Activated naive CD8-positive, alpha-beta T cell treated with anti-CD3 and anti-CD28 coated beads, Interleukin-2, amount 10 ng/mL, durations not matched to agents 7 days and 5 days (primary cell): ENCODE results near the gene NREP. TPM values are rescaled to one million over a fixed set of nuclear protein-coding genes. Genes with fewer than 3 reads are reported as not detected.

ENCODE experiments used
- ATAC-seq: fragments of 150-1000 bp; cut with Tn5 transposase; one replicate; pipeline ENCODE4 v1.10.0; 2021; ENCODE audit warnings: low read depth, moderate library complexity
- POLR2A ChIA-PET: fragments of 350-600 bp; sonication (Branson Sonifier 250); formaldehyde crosslinking; loops from one replicate; lab custom pipeline; 2021; ENCODE audit warnings: antibody characterized with exemption; lab: Charles Lee
- DNase-seq: peaks from one replicate; pipeline ENCODE4 v3.0.0; 2021
- H3K27ac Mint-ChIP-seq: one replicate; pipeline ENCODE4 v1.8.0; 2022; ENCODE audit warnings: mild to moderate bottlenecking, mixed read lengths
- H3K27me3 Mint-ChIP-seq: one replicate; pipeline ENCODE4 v1.8.0; 2022; ENCODE audit warnings: mild to moderate bottlenecking, moderate library complexity, mixed read lengths
- H3K36me3 Mint-ChIP-seq: one replicate; pipeline ENCODE4 v1.8.0; 2021; ENCODE audit warnings: mild to moderate bottlenecking, mixed read lengths
- H3K4me1 Mint-ChIP-seq: one replicate; pipeline ENCODE4 v1.8.0; 2021; ENCODE audit warnings: mixed read lengths
- H3K4me3 Mint-ChIP-seq: one replicate; pipeline ENCODE4 v1.8.0; 2022; ENCODE audit warnings: mild to moderate bottlenecking, moderate library complexity, mixed read lengths
- H3K9me3 Mint-ChIP-seq: one replicate; pipeline ENCODE4 v1.8.0; 2021; ENCODE audit warnings: mixed read lengths
- total RNA-seq, 2 experiments: library from RNA; stranded (reverse); gene quantifications; one replicate each; pipeline ENCODE4 v1.2.3, GENCODE V29; 2021

NREP gene
- total RNA-seq, 2 experiments from 2014 or later = 19.6 to 20.2 TPM

DNA sequence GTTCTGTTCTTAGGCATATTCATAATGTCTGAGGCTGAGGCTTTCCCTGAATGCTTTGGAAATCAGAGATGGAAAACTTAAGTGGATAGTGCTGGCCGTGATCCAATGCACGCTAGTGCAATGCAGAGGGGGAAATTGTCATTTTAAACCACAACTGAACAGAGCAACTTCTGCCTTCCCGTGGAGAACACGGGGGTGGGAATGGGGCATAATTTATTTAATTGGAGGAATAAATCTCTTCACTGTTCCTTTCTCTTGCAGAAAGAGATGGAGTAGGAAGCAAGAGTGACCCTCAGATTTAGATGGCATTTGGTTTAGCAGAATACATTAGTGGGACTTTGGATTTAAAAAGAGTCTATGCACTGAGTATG, 22.9 kb upstream of the NREP start:
- Mint-ChIP-seq H3K27ac (no peak overlapping the region), H3K4me3 (no peak overlapping the region), H3K9me3 (no peaks in the 10 kb centered on the region), H3K4me1 (no peaks in the 10 kb centered on the region), H3K36me3 (no peaks in the 10 kb centered on the region), H3K27me3 (peaks cover 14% of the 10 kb centered on the region)
- POLR2A ChIA-PET = no interaction called here
- DNase-seq (no peak), ATAC-seq (no peak)

DNA sequence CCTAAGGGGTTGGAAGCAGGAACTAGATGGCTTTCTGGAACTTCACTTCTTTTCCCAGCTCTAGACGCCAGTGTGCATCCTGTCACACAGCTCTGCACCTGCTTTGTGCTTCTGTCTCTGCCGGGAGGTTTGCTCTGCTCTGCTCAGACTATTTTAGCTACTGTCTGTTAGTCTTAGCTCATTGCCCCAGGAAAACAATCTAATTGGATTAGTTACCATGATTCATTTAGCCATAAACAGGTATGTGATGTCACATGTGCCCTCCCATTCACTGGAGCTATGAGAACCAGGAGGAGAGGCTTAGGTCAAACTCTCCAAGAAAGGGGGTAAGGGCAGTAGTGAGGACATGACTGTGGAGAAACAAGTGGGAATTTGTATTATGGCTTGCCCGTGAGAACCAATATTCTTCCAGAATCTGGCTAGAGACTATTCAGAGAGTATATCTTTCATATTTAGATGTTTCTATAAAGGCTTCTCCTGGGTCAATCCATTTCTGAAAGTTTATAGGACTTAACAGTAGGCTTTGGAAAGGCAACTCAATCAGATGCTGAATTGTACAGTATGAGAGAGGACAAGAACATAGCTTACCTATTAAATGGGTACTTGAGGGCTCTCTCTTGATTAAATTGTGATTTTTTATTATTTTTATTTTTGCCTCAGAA, 22.4 kb upstream of the NREP start:
- Mint-ChIP-seq H3K27ac (no peak overlapping the region), H3K4me1 (peaks cover 3% of the 10 kb centered on the region), H3K4me3 (no peak overlapping the region), H3K27me3 (peaks cover 16% of the 10 kb centered on the region), H3K36me3 (no peaks in the 10 kb centered on the region), H3K9me3 (no peaks in the 10 kb centered on the region)
- ATAC-seq (no peak), DNase-seq (no peak)
- POLR2A ChIA-PET = no interaction called here

DNA sequence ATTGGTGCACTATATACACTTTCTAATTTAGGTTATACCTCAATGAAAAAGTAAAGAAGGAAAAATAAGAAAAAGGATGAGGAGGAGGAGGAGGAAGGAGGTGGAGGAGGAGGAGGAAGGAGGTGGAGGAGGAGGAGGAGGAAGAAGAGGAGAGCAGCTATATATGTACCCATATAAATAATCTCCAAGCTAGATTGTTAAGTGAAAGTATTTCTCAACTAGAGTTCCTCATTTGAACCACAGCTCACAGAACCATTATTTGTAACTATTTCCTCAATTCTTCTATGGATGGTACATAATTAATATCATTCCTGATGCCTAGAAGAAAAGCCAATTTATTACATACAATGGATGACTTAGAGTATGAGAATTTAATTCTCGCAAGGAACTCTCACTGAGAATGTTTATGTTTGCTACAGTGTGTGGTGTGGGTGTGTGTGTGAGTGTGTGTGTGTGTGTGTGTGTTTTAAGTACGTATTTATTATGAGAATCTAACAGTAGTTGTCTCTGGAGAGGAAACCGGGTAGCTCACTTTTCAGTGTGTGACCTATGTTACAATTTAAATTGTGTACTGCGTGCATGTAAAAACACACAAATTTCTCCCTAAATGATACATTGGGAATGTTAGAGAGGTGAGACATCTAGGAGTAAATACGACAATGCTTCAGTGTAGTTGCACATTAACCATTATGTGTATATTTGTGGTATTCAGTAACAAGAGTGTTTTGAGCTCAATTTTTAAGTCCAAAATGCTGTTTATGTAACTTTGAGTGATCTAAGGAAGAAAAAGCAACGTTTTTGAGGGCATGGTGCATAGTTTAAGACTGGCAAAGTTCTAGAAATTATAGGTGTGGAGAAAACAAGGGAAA, 20.2 kb upstream of the NREP start:
- Mint-ChIP-seq H3K27ac (no peak overlapping the region), H3K9me3 (no peaks in the 10 kb centered on the region), H3K4me1 (peaks cover 3% of the 10 kb centered on the region), H3K36me3 (no peaks in the 10 kb centered on the region), H3K27me3 (peaks cover 22% of the 10 kb centered on the region), H3K4me3 (no peak overlapping the region)
- DNase-seq (no peak), ATAC-seq (no peak)
- POLR2A ChIA-PET = no interaction called here

DNA sequence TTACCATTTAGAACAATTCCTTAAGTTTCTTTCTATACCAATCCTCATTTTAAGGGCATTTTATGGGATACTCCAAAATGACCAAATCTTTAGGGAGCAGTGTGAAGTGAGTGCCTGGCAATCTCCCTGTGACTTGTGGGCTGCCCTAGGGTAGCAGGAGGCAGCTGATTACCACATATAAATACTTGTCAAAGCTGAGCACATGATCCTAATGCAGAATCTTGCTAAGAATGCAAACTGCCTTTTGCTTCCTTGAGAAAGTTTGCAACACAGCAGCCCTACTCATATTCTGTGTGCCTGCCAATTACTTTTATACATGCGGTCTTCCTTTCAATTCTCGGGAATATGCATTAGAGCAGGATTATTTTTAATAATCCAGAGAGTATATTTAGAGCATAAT, 18.2 kb upstream of the NREP start:
- Mint-ChIP-seq H3K27ac (no peak overlapping the region), H3K9me3 (no peaks in the 10 kb centered on the region), H3K27me3 (peaks cover 22% of the 10 kb centered on the region), H3K36me3 (no peaks in the 10 kb centered on the region), H3K4me3 (no peak overlapping the region), H3K4me1 (peaks cover 3% of the 10 kb centered on the region)
- DNase-seq (no peak), ATAC-seq (no peak)
- POLR2A ChIA-PET = no interaction called here

DNA sequence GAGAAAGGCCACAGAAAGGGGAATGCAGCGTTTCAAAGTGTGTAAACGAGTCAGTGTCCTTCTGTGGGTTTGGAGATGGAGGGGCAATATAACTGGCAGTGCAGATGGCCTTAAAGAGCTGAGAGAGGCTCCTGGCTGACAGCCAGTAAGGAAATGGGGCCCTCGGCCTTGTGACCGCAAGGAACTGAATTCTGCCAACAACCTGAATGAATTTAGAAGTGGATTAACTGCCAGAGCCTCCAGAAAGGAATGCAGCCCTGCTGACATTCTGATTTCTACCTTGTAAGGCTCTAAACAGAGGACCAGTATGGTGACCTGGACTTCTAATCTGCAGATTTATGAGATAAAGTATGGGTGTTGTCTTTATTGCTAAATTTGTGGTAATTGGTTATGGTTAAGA, 17.5 kb upstream of the NREP start:
- ATAC-seq = no peak
- Mint-ChIP-seq H3K36me3 (no peaks in the 10 kb centered on the region), H3K27ac (no peak overlapping the region), H3K27me3 (peaks cover 15% of the 10 kb centered on the region), H3K4me1 (peaks cover 3% of the 10 kb centered on the region), H3K9me3 (no peaks in the 10 kb centered on the region), H3K4me3 (no peak overlapping the region)
- POLR2A ChIA-PET = no interaction called here
- no peak for DNase-seq

DNA sequence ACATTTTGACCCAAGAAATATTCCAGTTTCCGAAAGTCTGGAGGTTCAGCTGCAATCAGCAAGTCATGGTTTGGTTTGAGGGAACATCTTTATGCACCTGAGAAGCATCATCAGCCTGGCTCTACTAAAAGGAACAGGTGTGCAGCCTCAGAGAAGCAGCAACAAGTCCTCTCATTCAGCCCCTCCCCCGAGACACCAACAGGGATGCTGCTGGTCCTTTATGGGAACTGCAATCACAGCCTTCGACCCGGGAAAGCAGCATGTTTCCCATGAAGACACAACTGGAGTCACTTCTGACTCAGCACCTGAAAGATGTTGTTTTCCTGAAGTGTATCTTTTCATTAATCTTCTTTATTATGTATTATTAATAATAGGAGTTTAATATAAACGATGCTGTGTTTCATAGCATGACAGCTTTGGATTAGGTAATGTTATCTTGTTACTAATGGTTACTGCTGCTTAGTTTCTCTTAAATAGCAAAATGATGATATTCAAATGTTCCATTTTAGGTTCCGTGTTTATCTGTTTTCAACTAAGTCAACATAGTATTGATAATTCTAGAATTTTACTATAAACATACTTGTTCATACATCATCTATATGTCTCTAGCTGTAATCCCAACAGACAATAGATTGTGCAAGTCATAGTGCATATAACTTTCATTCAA, 15.6 kb upstream of the NREP start:
- Mint-ChIP-seq H3K27ac (no peak overlapping the region), H3K9me3 (no peaks in the 10 kb centered on the region), H3K36me3 (no peaks in the 10 kb centered on the region), H3K4me1 (peaks cover 3% of the 10 kb centered on the region), H3K27me3 (peaks cover 10% of the 10 kb centered on the region), H3K4me3 (no peak overlapping the region)
- POLR2A ChIA-PET = no interaction called here
- ATAC-seq = no peak
- DNase-seq = no peak

DNA sequence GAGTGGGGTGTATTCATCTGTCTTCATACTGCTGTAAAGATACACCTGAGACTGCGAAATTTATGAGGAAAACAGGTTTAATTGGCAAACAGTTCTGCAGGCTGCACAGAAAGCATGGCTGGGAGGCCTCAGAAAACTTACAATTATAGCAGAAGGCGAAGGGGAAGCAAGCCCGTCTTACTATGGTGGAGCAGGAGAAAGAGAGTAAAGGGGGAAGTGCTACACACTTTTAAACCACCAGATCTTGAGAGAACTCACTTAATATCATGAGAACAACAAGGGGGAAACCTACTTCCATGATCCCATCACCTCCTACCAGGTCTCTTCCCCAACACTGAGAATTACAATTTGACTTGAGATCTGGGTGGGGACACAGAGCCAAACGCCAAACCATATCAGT, 12.5 kb upstream of the NREP start:
- no peak for DNase-seq
- no peak for ATAC-seq
- POLR2A ChIA-PET = no interaction called here
- H3K27me3 Mint-ChIP-seq = peaks cover 17% of the 10 kb centered on the region
- H3K4me1 Mint-ChIP-seq = no peaks in the 10 kb centered on the region
- H3K4me3 Mint-ChIP-seq = no peak overlapping the region
- H3K27ac Mint-ChIP-seq = no peak overlapping the region
- no peaks in the 10 kb centered on the region for H3K9me3 Mint-ChIP-seq
- H3K36me3 Mint-ChIP-seq = no peaks in the 10 kb centered on the region

DNA sequence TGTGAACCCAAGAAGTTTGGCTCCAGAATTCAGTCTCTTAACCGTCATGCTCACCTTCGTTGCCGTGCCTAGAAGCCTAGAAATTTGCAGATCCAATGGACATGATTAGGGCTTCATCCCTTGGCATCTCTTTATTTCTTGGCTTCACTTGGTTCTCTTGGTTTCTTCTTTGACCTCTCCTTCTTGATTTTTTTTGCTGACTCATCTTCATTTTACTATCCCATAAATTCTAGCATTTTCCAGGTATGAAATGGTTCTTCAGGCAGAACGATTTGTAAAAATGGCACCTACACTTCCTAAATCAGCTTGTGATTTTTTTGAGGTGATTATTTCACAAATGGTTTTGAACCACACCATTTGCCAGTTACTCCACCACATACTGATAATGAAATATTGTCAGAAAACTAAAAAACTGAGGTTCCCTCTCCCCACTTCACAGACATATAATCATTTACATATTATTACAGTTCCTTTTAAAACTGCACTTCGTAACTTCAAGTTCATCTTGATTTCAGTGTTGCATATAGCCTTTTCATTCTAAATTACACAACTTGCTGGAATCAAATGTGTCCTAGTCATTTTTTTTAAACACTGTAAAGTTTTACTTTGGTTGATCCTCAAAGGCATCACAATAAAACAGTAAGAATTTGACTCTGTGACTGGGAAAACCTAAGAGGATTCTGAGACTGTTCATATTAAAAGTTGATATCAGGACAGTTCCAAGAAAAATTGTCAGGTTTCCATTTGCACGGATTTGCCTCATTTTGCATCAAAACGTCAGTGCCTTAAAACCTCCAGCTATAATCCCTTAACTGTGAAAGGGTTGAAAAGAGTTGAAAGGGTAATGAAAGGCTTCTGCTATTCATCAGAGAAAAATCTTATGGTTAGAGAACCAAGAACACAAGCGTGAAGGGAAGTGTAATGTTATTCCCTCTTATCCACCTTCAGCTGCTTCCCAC, 8.9 kb upstream of the NREP start:
- POLR2A ChIA-PET = no interaction called here
- H3K36me3 Mint-ChIP-seq = no peaks in the 10 kb centered on the region
- ATAC-seq = no peak

DNA sequence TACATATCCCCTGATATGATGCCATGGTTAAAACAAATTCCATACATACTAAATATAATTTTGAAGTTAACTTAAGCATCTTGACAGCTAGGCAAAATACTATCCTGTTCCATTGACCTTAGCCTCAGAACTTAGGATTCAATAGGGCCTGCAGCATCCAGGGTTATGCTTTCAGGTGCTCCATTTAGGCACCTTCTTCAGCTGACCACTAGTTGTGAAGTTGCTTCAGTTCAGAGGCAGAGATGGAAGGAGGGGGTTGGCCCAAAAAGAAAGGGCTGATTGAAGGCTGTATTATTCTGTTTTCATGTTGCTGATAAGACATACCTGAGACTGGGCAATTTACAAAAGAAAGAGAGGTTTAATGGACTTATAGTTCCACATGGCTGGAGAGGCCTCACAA, 7.0 kb upstream of the NREP start:
- no peak for ATAC-seq
- no peak overlapping the region for H3K27ac Mint-ChIP-seq
- H3K27me3 Mint-ChIP-seq = peaks cover 11% of the 10 kb centered on the region
- no peaks in the 10 kb centered on the region for H3K36me3 Mint-ChIP-seq
- no peaks in the 10 kb centered on the region for H3K4me1 Mint-ChIP-seq
- no peaks in the 10 kb centered on the region for H3K9me3 Mint-ChIP-seq
- POLR2A ChIA-PET = no interaction called here
- DNase-seq = no peak
- no peak overlapping the region for H3K4me3 Mint-ChIP-seq

More for the DNA sequence above, 8.9 kb upstream of the NREP start:
- H3K4me1 Mint-ChIP-seq = no peaks in the 10 kb centered on the region
- peaks cover 11% of the 10 kb centered on the region for H3K27me3 Mint-ChIP-seq
- H3K4me3 Mint-ChIP-seq = no peak overlapping the region
- DNase-seq = no peak
- no peak overlapping the region for H3K27ac Mint-ChIP-seq
- no peaks in the 10 kb centered on the region for H3K9me3 Mint-ChIP-seq

DNA sequence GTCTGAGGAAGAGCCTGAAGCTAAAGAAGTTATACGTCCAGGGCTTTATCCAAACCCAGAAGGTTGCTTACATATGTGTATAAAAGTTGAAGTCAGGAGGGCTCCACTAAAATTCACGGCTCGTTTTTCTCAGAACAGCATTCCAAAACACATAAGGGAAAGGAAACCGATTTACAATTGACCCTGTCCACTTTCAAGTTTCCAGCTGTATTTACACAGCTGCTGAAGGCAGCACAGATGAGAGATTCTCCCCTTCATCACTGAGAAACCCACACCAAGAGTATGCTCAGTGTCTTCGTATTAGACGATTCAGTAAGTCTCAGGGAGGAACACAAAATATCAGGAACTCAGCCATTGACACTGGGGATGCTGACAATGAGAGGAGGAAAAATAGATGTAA, 5.9 kb upstream of the NREP start:
- H3K36me3 Mint-ChIP-seq = no peaks in the 10 kb centered on the region
- H3K27me3 Mint-ChIP-seq = peaks cover 11% of the 10 kb centered on the region
- no peaks in the 10 kb centered on the region for H3K9me3 Mint-ChIP-seq
- no peak overlapping the region for H3K27ac Mint-ChIP-seq
- no peak overlapping the region for H3K4me3 Mint-ChIP-seq
- DNase-seq (no peak), ATAC-seq (no peak)
- H3K4me1 Mint-ChIP-seq = peaks cover 4% of the 10 kb centered on the region
- POLR2A ChIA-PET = no interaction called here

DNA sequence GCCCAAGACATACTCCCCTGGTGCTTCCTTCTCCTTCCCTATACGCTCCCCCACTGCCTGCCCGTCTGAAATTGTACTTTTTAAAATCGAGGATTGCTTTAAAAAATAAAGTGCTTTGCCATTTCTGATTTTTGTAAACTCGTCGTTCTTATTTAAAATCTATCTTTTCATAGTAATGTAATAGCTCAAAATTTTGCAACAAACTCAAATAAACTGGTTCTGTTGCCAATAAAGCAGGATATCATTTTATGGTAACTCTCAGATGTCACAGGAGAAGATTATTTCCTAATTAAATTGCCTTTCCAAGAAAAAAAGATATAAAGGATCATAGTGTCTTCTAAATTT, 1.3 kb upstream of the NREP start:
- DNase-seq (no peak), ATAC-seq (no peak)
- H3K27ac Mint-ChIP-seq = peak overlapping the region; percentile 88
- peaks cover 3% of the 10 kb centered on the region for H3K9me3 Mint-ChIP-seq
- POLR2A ChIA-PET = interaction anchor here (2.1 to 2.8 kb wide), 2 partner anchors 16 to 227 kb away, joined by 10 to 21 read pairs; no protein-coding TSS in a partner anchor
- peaks cover 6% of the 10 kb centered on the region for H3K36me3 Mint-ChIP-seq
- peaks cover 20% of the 10 kb centered on the region for H3K4me1 Mint-ChIP-seq
- peak overlapping the region; percentile 81 for H3K4me3 Mint-ChIP-seq
- H3K27me3 Mint-ChIP-seq = no peaks in the 10 kb centered on the region

DNA sequence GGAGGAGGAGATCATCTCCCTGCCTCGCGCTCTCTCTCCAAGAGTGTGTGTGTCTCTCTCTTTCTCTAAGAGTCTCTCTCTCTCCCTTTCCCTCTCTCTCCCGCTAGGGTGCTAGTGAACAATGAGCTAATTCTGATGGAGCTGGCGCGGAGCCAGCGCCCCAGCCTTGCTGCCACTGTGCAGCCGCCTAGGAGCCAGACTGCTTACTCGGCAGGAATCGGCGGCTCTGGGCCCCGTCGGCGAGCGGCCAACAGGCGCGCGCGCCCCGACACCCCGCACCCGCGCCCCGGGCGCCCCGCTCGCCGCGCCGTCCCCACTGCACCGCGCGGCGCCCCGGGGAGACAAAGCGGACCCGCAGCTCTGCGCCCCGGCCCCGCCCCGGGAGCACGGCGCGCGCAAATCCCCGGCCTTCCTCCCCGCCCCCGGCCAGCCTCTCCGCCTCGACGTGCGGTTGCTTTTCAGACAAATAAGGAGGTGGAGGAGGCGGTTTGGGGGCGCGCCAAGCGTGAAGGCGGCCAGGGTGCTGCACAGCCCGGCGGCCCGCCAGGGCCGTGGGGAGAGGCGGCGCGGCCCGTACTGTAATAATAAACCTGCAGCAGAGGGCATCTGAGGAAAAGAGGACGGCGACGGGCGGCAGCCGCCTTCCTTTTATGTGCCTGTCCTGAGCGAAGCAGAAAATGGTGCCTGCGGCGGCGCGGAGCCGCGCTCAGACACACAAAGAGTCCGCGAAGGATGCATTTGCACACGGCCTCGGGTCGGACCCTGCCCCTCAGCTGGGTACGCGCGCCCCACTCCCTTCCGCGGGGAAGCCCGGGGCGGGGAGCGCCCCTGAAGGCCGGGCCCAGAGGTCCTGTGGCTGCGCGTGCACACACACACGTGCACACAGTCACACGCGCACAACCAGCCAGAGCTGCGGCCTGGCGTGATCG, 625 bp upstream of the NREP start:
- DNase-seq (peak; percentile 93), ATAC-seq (peak; percentile 87)
- peak overlapping the region; percentile 90 for H3K4me3 Mint-ChIP-seq
- H3K27ac Mint-ChIP-seq = peak overlapping the region; percentile 89
- H3K9me3 Mint-ChIP-seq = peaks cover 3% of the 10 kb centered on the region
- H3K4me1 Mint-ChIP-seq = peaks cover 20% of the 10 kb centered on the region
- H3K36me3 Mint-ChIP-seq = peaks cover 9% of the 10 kb centered on the region
- POLR2A ChIA-PET = interaction anchor here (0.8 to 2.8 kb wide), 7 partner anchors 16 to 403 kb away, joined by 3 to 21 read pairs (median 6); no protein-coding TSS in a partner anchor
- H3K27me3 Mint-ChIP-seq = no peaks in the 10 kb centered on the region
